Keratinocyte (primary cell): Measurements from ENCODE around the gene SIX3.

Source experiments
- CTCF ChIP-seq, 3 experiments: IDR thresholded peaks in 1 of 3; conservative IDR thresholded peaks in 1 of 3; optimal IDR thresholded peaks in 1 of 3; 2 replicates in 2 of 3; 3 replicates in 1 of 3; pipeline versions ENCODE3 to v1.5.1; 2011; ENCODE audit warnings: low read length in 3 of 3, mild to moderate bottlenecking in 3 of 3, moderate library complexity in 2 of 3, control low read depth in 1 of 3, inconsistent platforms in 1 of 3; ENCODE audit not compliant: insufficient read depth in 2 of 3; ENCODE audit errors: extremely low read depth in 1 of 3
- EZH2 ChIP-seq: IDR thresholded peaks from one replicate; pipeline ENCODE4 v1.6.1; 2012; ENCODE audit warnings: inconsistent platforms, mild to moderate bottlenecking, low read length, moderate library complexity

DNA sequence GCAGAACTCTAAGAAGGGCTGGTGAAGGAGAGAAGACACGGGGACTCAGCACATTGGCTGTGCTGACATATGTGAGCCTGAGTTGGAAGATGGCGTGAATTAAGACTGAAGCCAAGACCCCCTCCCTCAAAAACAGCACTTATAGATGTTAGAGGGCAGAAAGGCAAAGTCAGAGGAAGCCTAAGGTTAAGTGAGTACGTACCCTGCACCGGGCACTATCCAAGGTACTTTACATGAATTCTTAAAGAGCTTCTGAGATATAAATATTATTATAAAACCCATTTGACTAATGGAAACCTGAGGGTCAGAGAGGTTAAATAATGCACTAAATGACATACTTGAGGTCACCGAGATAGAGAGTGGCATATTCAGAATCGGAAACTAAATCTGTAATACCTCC lies 25.6 kb downstream of the SIX3 start:
- no peak for TF ChIP-seq CTCF (optimal IDR thresholded peaks at IDR 0.05 in 1 of 3, IDR thresholded peaks at IDR 0.05 in 1 of 3, conservative IDR thresholded peaks at IDR 0.05 in 1 of 3; ENCODE audit: extremely low read depth in 1 of 3, insufficient read depth in 2 of 3, low read length in 3 of 3)
- TF ChIP-seq EZH2: no peak
